Loucy (cell line): ENCODE results near the gene NECTIN1.

Experiments used
- CTCF ChIP-seq: fragments of 200-600 bp; sonication (generic); conservative IDR thresholded peaks from 2 replicates; pipeline ENCODE4 v1.5.1; 2014; ENCODE audit warnings: mild to moderate bottlenecking, antibody characterized with exemption, low read length
- EZH2phosphoT487 ChIP-seq: fragments of 200-600 bp; IDR thresholded peaks from 2 replicates; pipeline ENCODE4 v1.6.1; 2018; ENCODE audit warnings: antibody characterized with exemption, mild to moderate bottlenecking, moderate library complexity, borderline replicate concordance

DNA sequence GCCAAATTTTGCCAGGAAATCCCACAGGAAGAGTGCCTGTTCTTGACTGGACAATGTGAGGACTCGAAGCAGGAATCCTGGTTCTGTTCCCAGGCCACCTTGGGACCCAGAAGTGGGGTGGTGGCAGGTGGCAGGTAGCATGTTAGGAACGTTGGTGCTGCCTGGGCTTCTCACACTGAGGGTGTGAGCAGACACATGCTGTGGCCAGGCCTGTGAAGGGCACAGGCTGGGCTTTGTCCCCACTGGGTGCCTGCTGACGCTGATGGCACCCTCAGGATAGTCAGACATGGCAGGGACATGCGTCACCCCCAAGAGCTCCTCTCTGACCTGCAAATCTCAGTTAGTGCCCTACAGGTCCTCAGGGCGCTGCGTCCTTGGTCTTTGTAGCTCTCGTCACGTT, 21.1 kb upstream of the NECTIN1 start:
- TF ChIP-seq CTCF, result no peak
- TF ChIP-seq EZH2phosphoT487, result no peak
